DND-41 (cell line): ENCODE data around the gene SH2D6.

Source experiments
- ATAC-seq: fragments of 200-7000 bp; cut with Tn5 transposase; 3 replicates; pipeline ENCODE4 v1.9.1; 2021; ENCODE audit warnings: low read depth; ENCODE audit not compliant: insufficient read depth
- DNase-seq: peaks from one replicate; pipeline ENCODE4 v3.0.0-alpha.2; 2020
- H2AFZ ChIP-seq: 2 replicates; pipeline ENCODE4 v1.6.0; 2012; ENCODE audit warnings: low read depth, low read length
- H3K27ac ChIP-seq: 2 replicates; pipeline ENCODE4 v1.5.1; 2012; ENCODE audit warnings: low read length, inconsistent platforms
- H3K27me3 ChIP-seq: fragments of 200-600 bp; sonication (generic); 2 replicates; pipeline ENCODE4 v1.6.0; 2012; ENCODE audit warnings: low read length, mild to moderate bottlenecking, inconsistent platforms; ENCODE audit not compliant: insufficient read depth, poor library complexity
- H3K36me3 ChIP-seq: 2 replicates; pipeline ENCODE4 v1.5.1; 2012; ENCODE audit warnings: low read length, inconsistent platforms; ENCODE audit not compliant: insufficient read depth
- H3K4me1 ChIP-seq: 2 replicates; pipeline ENCODE4 v1.5.1; 2012; ENCODE audit warnings: mild to moderate bottlenecking, low read length; ENCODE audit not compliant: insufficient read depth
- H3K4me2 ChIP-seq: 2 replicates; pipeline ENCODE4 v1.6.0; 2012; ENCODE audit warnings: mild to moderate bottlenecking, moderate library complexity, low read length, inconsistent platforms; ENCODE audit not compliant: insufficient read depth
- H3K4me3 ChIP-seq, 2 experiments: fragments of 200-600 bp in 1 of 2; shearing (Covaris generic) in 1 of 2; 2 replicates each; pipeline ENCODE4 v1.5.1; 2012 to 2016; ENCODE audit warnings: inconsistent platforms in 2 of 2, low read length in 2 of 2, mild to moderate bottlenecking in 2 of 2, low read depth in 1 of 2, moderate library complexity in 1 of 2
- H3K79me2 ChIP-seq: 2 replicates; pipeline ENCODE4 v1.6.0; 2012; ENCODE audit warnings: low read length, inconsistent platforms; ENCODE audit not compliant: insufficient read depth
- H3K9ac ChIP-seq: 2 replicates; pipeline ENCODE4 v1.6.0; 2012; ENCODE audit warnings: low read depth, mild to moderate bottlenecking, inconsistent platforms, low read length, moderate library complexity
- H3K9me3 ChIP-seq: 2 replicates; pipeline ENCODE4 v1.5.1; 2012; ENCODE audit warnings: low read length, moderate library complexity, mild to moderate bottlenecking, inconsistent platforms; ENCODE audit not compliant: insufficient read depth, severe bottlenecking
- H4K20me1 ChIP-seq: 2 replicates; pipeline ENCODE4 v1.6.0; 2012; ENCODE audit warnings: low read length; ENCODE audit not compliant: insufficient read depth
- EZH2 ChIP-seq: IDR thresholded peaks from 3 replicates; pipeline ENCODE4 v1.6.1; 2012; ENCODE audit warnings: borderline replicate concordance, low read depth, mild to moderate bottlenecking, moderate library complexity, low read length, inconsistent platforms; ENCODE audit not compliant: severe bottlenecking
- TF ChIP-seq, protein P1 (sequence below): IDR thresholded peaks from 2 replicates; pipeline ENCODE4 v1.5.1; 2012; ENCODE audit warnings: borderline replicate concordance, low read length, moderate library complexity, mild to moderate bottlenecking; ENCODE audit not compliant: poor library complexity, severe bottlenecking; ENCODE audit errors: extremely low read depth

Gene SH2D6

DNA sequence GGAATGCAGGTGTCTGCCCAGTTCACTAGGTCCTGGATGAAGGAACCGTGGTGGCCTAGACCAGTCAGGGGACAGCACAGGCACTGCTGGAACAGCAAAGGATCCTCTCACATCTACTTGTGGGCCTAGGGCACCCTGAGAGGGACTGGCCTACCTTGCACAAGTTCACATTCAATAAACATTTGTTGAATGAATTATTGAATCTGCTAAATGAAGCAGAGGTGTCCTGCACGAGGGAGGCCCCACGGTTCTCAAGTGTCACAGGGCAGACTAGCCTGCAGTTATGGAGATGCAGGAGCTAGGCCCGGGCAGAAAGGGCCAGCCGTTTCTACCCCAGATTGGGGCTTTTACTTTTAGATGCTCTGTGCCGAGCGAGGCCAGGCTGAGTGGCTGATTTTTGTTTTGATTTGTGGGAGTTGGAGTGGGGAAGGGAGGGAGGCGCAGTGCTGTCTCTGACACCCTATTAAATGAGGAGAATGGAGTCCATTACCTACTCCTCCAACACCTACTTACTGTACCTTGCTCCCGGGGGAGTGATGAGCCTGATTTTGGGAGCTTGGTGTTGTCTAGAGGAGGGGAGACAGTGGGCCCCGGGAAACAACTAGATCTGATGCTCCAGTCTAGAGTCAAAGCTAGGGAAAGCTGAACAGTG lies 18.4 kb downstream of the SH2D6 start:
- no peak for TF ChIP-seq EZH2
- TF ChIP-seq, protein P1, sequence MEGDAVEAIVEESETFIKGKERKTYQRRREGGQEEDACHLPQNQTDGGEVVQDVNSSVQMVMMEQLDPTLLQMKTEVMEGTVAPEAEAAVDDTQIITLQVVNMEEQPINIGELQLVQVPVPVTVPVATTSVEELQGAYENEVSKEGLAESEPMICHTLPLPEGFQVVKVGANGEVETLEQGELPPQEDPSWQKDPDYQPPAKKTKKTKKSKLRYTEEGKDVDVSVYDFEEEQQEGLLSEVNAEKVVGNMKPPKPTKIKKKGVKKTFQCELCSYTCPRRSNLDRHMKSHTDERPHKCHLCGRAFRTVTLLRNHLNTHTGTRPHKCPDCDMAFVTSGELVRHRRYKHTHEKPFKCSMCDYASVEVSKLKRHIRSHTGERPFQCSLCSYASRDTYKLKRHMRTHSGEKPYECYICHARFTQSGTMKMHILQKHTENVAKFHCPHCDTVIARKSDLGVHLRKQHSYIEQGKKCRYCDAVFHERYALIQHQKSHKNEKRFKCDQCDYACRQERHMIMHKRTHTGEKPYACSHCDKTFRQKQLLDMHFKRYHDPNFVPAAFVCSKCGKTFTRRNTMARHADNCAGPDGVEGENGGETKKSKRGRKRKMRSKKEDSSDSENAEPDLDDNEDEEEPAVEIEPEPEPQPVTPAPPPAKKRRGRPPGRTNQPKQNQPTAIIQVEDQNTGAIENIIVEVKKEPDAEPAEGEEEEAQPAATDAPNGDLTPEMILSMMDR = no peak
- Histone ChIP-seq H3K36me3 (no peaks in the 10 kb centered on the region), H3K79me2 (no peaks in the 10 kb centered on the region), H2AFZ (peak overlapping the region; percentile 78), H3K27me3 (no peaks in the 10 kb centered on the region), H3K4me3 (peak overlapping the region in 1 of 2 experiments; percentile 60; a peak in 2 of 4 replicates), H3K4me1 (peaks cover 25% of the 10 kb centered on the region), H3K9ac (peak overlapping the region; percentile 59), H3K27ac (peak overlapping the region; percentile 85), H4K20me1 (no peaks in the 10 kb centered on the region), H3K4me2 (peak overlapping the region; percentile 77), H3K9me3 (no peaks in the 10 kb centered on the region)
- ATAC-seq (0 out of 3 replicates have a peak, but pooled peaks have one; percentile 0), DNase-seq (no peak)

DNA sequence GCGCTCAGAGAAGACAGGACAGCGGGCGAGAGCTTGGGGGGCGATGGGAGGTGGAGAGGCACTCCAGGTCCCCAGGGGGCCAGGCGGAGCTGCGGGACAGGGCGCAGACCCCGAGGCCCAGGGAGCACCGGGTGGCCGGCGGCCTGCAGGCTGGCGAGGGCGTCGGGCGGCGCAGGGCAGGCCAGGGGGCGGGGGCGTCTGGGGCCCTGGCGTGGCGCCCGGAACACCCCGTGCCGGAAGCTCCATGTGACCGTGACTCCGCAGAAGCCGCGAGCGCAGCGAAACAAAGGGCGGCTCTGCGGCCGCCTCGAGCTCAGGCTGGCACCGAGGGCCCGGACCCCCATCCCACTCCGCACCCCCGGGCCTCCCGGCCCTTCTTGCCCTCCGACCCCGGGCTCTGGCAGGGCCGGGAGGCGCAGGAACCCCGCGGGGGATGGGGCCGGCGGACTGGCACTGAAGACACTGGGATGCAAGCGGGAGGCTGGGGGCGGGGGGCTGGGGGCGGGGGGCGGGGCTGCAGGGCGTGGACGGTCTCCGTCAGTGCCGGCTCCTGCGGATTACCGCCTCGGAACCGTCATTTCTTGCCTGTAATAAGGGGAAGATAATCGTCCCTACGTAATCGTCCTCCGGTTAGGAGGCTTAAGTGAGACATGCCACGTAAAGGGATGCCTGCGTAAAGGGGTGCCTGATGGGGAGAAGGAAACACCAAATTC lies 19.1 kb downstream of the SH2D6 start:
- no peaks in the 10 kb centered on the region for H3K79me2 ChIP-seq
- peak overlapping the region in 1 of 2 experiments; percentile 60; a peak in 2 of 4 replicates for H3K4me3 ChIP-seq
- H3K36me3 ChIP-seq = no peaks in the 10 kb centered on the region
- H3K27me3 ChIP-seq = no peaks in the 10 kb centered on the region
- H2AFZ ChIP-seq = peak overlapping the region; percentile 78
- H3K27ac ChIP-seq = peak overlapping the region; percentile 85
- ATAC-seq = peak; percentile 80
- peaks cover 25% of the 10 kb centered on the region for H3K4me1 ChIP-seq
- peak; percentile 73 for DNase-seq
- no peaks in the 10 kb centered on the region for H3K9me3 ChIP-seq
- H3K4me2 ChIP-seq = peak overlapping the region; percentile 77
- peak overlapping the region; percentile 59 for H3K9ac ChIP-seq
- TF ChIP-seq, protein P1 = no peak
- TF ChIP-seq EZH2 = no peak
- no peaks in the 10 kb centered on the region for H4K20me1 ChIP-seq

DNA sequence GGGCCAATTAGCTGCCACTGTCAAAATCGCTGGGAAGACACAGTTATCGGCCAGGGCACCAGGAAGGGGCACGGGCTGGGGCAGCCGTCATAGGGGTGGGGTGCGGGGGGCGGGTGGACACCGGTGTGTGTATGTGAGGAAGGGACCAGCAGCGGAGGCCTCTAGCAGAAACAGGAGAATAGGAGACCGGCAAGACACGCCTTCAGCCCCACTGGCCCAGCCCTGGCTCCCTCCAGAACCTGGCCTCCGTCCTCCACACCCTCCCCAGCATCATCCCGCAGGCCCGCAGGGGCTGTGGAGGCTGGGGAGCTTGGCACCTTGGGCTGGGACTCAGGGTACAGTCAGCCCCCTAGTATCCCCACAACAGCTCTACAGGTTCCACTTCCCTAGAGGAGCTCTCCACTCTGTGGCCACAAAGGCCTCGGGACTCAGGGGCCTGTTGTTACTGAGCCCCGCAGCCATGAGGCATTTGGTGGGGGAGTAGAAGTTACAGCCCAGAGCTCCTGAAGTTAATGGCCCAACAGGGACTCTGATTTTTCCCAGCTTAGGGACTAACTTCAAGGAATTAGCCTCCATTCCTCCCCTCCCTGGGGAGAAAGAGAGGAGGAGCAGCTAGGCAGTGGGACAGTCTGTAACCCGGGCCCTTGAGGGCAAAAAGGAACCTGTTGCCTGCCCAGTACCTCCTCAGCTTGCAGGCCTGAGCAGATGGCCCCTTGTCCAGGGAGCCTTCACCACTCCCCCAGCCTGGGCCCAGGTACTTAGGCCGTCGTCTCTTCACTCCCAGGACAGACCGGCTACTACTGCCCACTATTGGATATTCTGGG lies 19.9 kb downstream of the SH2D6 start:
- peak overlapping the region; percentile 59 for H3K9ac ChIP-seq

More for the DNA sequence above, 19.9 kb downstream of the SH2D6 start:
- Histone ChIP-seq H3K79me2 (no peaks in the 10 kb centered on the region), H2AFZ (peak overlapping the region; percentile 71), H3K9me3 (no peaks in the 10 kb centered on the region), H3K27me3 (no peaks in the 10 kb centered on the region), H3K4me1 (peaks cover 25% of the 10 kb centered on the region), H3K36me3 (no peaks in the 10 kb centered on the region), H3K4me3 (peak overlapping the region in 1 of 2 experiments; percentile 60; a peak in 2 of 4 replicates), H4K20me1 (no peaks in the 10 kb centered on the region), H3K4me2 (peak overlapping the region; percentile 77), H3K27ac (peak overlapping the region; percentile 85)
- TF ChIP-seq, protein P1 = no peak
- TF ChIP-seq EZH2 = no peak
- DNase-seq (no peak), ATAC-seq (peak; percentile 23)
